ENCODE results near the gene GNB3.

GRCh38 chr12:6867413-6868210, 26.9 kb downstream of the GNB3 start, which contains the start of gene TPI1:
- no peak for TF ChIP-seq CTCF (IDR thresholded peaks at IDR 0.05; ENCODE audit: low read depth, low read length)
- no peak for TF ChIP-seq EZH2phosphoT487 (IDR thresholded peaks at IDR 0.05; ENCODE audit: low read depth)

All from OCI-LY3 (cell line).